Measurements from ENCODE around the gene MICOS13.

The MICOS13 gene

DNA sequence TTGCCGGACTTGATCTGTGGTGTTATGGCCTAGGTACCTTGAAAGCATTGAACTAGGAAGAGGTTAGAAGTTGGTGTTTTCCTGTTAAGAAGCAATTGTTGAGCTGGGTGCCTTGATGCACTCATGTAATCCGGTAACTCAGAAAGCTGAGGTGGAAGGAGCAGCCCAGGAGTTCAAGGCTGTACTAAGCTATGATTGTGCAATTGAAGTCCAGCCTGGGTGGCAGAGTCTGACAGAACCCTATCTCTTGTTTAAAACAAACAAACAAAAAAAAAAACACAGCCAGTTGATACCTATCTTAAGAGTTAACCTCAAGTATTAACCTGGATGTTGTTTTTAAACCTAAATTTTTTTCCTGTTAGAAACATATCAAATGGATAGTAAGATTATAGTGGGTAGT lies 38.1 kb downstream of the MICOS13 start:
- Histone ChIP-seq H3F3A (ENCODE audit: insufficient read depth, low read length) (no peaks in the 10 kb centered on the region), H4K20me1 (ENCODE audit: insufficient read depth, low read length) (peaks cover 50% of the 10 kb centered on the region), H3K79me2 (ENCODE audit: low read length) (peaks cover 100% of the 10 kb centered on the region), H3K36me3 (replicated peaks; ENCODE audit: insufficient read depth, low read length) (peaks cover 34% of the 10 kb centered on the region), H3K9me2 (replicated peaks; ENCODE audit: insufficient read depth, low read length) (no peaks in the 10 kb centered on the region), H3K9me3 (replicated peaks; ENCODE audit: insufficient read depth, low read length) (no peaks in the 10 kb centered on the region), H3K27me3 (replicated peaks; ENCODE audit: insufficient read depth, low read length) (no peaks in the 10 kb centered on the region), H3K4me1 (ENCODE audit: low read length) (no peaks in the 10 kb centered on the region), H3K4me3 (ENCODE audit: low read length) (no peak overlapping the region), H3K9ac (ENCODE audit: low read length) (no peak overlapping the region), H3K4me2 (ENCODE audit: low read depth, low read length) (no peak overlapping the region), H3K27ac (ENCODE audit: low read length) (no peak overlapping the region), H2AFZ (ENCODE audit: low read length) (no peak overlapping the region)
- TF ChIP-seq EZH2 (optimal IDR thresholded peaks at IDR 0.05; ENCODE audit: low read depth, low read length) (no peak), EZH2phosphoT487 (IDR thresholded peaks at IDR 0.05; ENCODE audit: low read length) (no peak)
- TF ChIP-seq, protein P1, sequence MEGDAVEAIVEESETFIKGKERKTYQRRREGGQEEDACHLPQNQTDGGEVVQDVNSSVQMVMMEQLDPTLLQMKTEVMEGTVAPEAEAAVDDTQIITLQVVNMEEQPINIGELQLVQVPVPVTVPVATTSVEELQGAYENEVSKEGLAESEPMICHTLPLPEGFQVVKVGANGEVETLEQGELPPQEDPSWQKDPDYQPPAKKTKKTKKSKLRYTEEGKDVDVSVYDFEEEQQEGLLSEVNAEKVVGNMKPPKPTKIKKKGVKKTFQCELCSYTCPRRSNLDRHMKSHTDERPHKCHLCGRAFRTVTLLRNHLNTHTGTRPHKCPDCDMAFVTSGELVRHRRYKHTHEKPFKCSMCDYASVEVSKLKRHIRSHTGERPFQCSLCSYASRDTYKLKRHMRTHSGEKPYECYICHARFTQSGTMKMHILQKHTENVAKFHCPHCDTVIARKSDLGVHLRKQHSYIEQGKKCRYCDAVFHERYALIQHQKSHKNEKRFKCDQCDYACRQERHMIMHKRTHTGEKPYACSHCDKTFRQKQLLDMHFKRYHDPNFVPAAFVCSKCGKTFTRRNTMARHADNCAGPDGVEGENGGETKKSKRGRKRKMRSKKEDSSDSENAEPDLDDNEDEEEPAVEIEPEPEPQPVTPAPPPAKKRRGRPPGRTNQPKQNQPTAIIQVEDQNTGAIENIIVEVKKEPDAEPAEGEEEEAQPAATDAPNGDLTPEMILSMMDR (IDR thresholded peaks at IDR 0.05; ENCODE audit: low read length): no peak
- DNase-seq: no peak

DNA sequence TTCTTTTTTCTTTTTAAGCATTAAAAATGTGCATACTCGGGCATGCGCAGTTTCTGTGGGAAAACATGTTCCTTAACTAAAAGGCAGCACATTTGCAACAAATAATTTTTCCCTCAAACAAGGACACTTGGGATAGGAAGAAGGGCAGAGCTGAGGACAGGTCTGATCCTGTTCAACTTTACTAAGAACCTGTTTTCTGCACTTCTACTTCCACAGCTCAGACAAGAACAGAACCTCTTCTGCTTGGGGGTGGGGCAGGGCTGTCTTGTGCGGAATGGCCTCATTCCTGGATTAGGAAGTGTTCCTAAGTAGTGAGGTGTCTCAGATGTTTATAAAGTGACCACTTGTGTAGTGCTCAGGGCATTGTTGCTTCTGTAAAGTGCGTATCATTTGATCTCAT lies 39.1 kb downstream of the MICOS13 start:
- no peak overlapping the region for H3K4me3 ChIP-seq (ENCODE audit: low read length)
- H3K27me3 ChIP-seq (replicated peaks; ENCODE audit: insufficient read depth, low read length): no peaks in the 10 kb centered on the region
- H3K9me2 ChIP-seq (replicated peaks; ENCODE audit: insufficient read depth, low read length): no peaks in the 10 kb centered on the region
- H3K4me2 ChIP-seq (ENCODE audit: low read depth, low read length): no peak overlapping the region
- no peak for DNase-seq
- H3K27ac ChIP-seq (ENCODE audit: low read length): no peak overlapping the region
- H4K20me1 ChIP-seq (ENCODE audit: insufficient read depth, low read length): peaks cover 46% of the 10 kb centered on the region
- peaks cover 100% of the 10 kb centered on the region for H3K79me2 ChIP-seq (ENCODE audit: low read length)
- H3F3A ChIP-seq (ENCODE audit: insufficient read depth, low read length): no peaks in the 10 kb centered on the region
- peaks cover 26% of the 10 kb centered on the region for H3K36me3 ChIP-seq (replicated peaks; ENCODE audit: insufficient read depth, low read length)
- H2AFZ ChIP-seq (ENCODE audit: low read length): no peak overlapping the region
- H3K4me1 ChIP-seq (ENCODE audit: low read length): no peaks in the 10 kb centered on the region
- TF ChIP-seq EZH2phosphoT487 (IDR thresholded peaks at IDR 0.05; ENCODE audit: low read length): no peak
- TF ChIP-seq EZH2 (optimal IDR thresholded peaks at IDR 0.05; ENCODE audit: low read depth, low read length): no peak
- TF ChIP-seq, protein P1 (IDR thresholded peaks at IDR 0.05; ENCODE audit: low read length): no peak
- H3K9ac ChIP-seq (ENCODE audit: low read length): no peak overlapping the region
- no peaks in the 10 kb centered on the region for H3K9me3 ChIP-seq (replicated peaks; ENCODE audit: insufficient read depth, low read length)

DNA sequence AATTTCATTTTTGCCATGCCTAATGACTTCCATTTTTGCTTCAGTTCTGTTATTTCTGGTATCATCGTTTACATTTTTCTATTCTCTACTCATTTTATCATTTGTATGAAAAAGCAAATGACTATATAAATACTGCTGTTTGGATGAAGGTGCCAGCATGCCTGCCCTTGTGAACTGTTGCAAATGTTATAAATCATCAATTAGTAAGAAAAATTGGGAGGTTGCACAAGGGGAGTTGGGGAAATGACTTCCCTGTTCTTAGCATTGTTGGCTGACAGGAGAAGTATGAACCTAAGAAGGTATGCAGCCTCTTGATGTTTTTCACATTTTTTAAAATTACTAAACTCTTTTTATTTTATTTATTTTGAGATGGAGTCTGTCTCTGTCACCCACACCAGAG lies 42.3 kb downstream of the MICOS13 start:
- DNase-seq: no peak
- no peaks in the 10 kb centered on the region for H3K9me2 ChIP-seq (replicated peaks; ENCODE audit: insufficient read depth, low read length)
- H3K36me3 ChIP-seq (replicated peaks; ENCODE audit: insufficient read depth, low read length): peaks cover 19% of the 10 kb centered on the region
- H3F3A ChIP-seq (ENCODE audit: insufficient read depth, low read length): no peaks in the 10 kb centered on the region
- H2AFZ ChIP-seq (ENCODE audit: low read length): no peak overlapping the region
- H3K4me1 ChIP-seq (ENCODE audit: low read length): no peaks in the 10 kb centered on the region
- no peaks in the 10 kb centered on the region for H3K9me3 ChIP-seq (replicated peaks; ENCODE audit: insufficient read depth, low read length)
- H3K27me3 ChIP-seq (replicated peaks; ENCODE audit: insufficient read depth, low read length): no peaks in the 10 kb centered on the region
- peaks cover 100% of the 10 kb centered on the region for H3K79me2 ChIP-seq (ENCODE audit: low read length)
- no peak overlapping the region for H3K4me3 ChIP-seq (ENCODE audit: low read length)
- H3K9ac ChIP-seq (ENCODE audit: low read length): no peak overlapping the region
- no peak overlapping the region for H3K27ac ChIP-seq (ENCODE audit: low read length)
- no peak overlapping the region for H3K4me2 ChIP-seq (ENCODE audit: low read depth, low read length)
- peaks cover 59% of the 10 kb centered on the region for H4K20me1 ChIP-seq (ENCODE audit: insufficient read depth, low read length)
- TF ChIP-seq EZH2 (optimal IDR thresholded peaks at IDR 0.05; ENCODE audit: low read depth, low read length) (no peak), EZH2phosphoT487 (IDR thresholded peaks at IDR 0.05; ENCODE audit: low read length) (no peak)
- TF ChIP-seq, protein P1 (IDR thresholded peaks at IDR 0.05; ENCODE audit: low read length): no peak
